HCT116 (cell line): Measurements from ENCODE around the gene SLC25A19. TPM values are rescaled to one million over a fixed set of nuclear protein-coding genes. Genes with fewer than 3 reads are reported as not detected.

Experiments used
- total RNA-seq: library from RNA; stranded (reverse); gene quantifications from one replicate; pipeline ENCODE4 v1.2.1, GENCODE V29; 2021; ENCODE audit not compliant: unreplicated experiment

SLC25A19 gene
- total RNA-seq, 1 experiment from 2014 or later, result 38.7 TPM

Other genes with a start within 250 kb of the SLC25A19 start
- gene ATP5PD, start 242.5 kb downstream of the SLC25A19 start, total RNA-seq, result 407 TPM
- gene KCTD2, start 242.2 kb downstream of the SLC25A19 start, total RNA-seq, result 23.3 TPM
- gene SLC16A5, start 201.5 kb downstream of the SLC25A19 start, total RNA-seq, result 79.3 TPM
- gene ARMC7, start 179.5 kb downstream of the SLC25A19 start, total RNA-seq, result 43.2 TPM
- 115 TPM for gene NT5C, start 157.7 kb downstream of the SLC25A19 start, total RNA-seq
- 575 TPM for gene JPT1, start 134.9 kb downstream of the SLC25A19 start, total RNA-seq
- gene SUMO2, start 106.5 kb downstream of the SLC25A19 start, total RNA-seq, result 859 TPM
- 164 TPM for gene NUP85, start 83.8 kb downstream of the SLC25A19 start, total RNA-seq
- 58.3 TPM for gene GGA3, start 27.8 kb downstream of the SLC25A19 start, total RNA-seq
- gene MRPS7, start 27.6 kb downstream of the SLC25A19 start, total RNA-seq, result 104 TPM
- gene MIF4GD, start 18.2 kb downstream of the SLC25A19 start, total RNA-seq, result 35.2 TPM
- gene GRB2, start 116.2 kb upstream of the SLC25A19 start, total RNA-seq, result 146 TPM
- gene TMEM94, start 167.2 kb upstream of the SLC25A19 start, total RNA-seq, result 75.4 TPM
- gene CASKIN2, start 226.1 kb upstream of the SLC25A19 start, total RNA-seq, result 38.4 TPM
- 87.3 TPM for gene TSEN54, start 227.1 kb upstream of the SLC25A19 start, total RNA-seq
- 209 TPM for gene LLGL2, start 236.3 kb upstream of the SLC25A19 start, total RNA-seq